VCaP (cell line): ENCODE results near the gene ZDHHC11.

ENCODE experiments used
- H3K27ac ChIP-seq: fragments of 450-650 bp; 2 replicates; pipeline ENCODE4 v1.5.1; 2017
- TF ChIP-seq, protein P1 (sequence below): fragments of 450-650 bp; conservative IDR thresholded peaks from 2 replicates; pipeline ENCODE4 v1.5.1; 2017; ENCODE audit warnings: mild to moderate bottlenecking, moderate library complexity

ZDHHC11 gene

DNA sequence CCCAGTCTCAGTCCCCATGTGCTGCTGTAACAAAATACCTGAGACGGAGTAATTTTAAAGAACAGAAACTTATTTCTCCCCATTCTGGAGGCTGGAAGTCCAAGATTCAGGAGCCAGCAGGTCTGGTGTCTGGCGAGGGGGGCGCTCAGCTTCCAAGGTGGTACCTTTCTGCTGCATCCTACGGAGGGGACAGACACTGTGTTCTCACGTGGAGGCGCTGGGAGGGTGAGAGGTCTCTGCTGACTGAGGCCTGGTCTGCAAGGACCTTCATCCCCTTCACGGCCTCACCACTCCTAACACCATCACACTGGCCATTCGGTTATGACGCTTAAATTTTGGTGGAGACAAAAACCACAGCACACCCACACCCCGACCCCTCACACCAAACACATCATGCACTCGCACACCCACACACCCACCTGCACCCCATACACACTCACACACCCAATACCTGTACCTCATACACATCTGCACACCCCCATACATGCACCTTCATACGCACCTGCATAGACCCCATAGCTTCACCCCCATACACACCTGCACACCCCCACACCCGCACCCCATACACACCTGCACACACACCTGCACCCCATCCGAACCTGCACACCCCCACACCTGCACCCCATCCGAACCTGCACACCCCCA, 9.8 kb upstream of the ZDHHC11 start:
- TF ChIP-seq, protein P1, sequence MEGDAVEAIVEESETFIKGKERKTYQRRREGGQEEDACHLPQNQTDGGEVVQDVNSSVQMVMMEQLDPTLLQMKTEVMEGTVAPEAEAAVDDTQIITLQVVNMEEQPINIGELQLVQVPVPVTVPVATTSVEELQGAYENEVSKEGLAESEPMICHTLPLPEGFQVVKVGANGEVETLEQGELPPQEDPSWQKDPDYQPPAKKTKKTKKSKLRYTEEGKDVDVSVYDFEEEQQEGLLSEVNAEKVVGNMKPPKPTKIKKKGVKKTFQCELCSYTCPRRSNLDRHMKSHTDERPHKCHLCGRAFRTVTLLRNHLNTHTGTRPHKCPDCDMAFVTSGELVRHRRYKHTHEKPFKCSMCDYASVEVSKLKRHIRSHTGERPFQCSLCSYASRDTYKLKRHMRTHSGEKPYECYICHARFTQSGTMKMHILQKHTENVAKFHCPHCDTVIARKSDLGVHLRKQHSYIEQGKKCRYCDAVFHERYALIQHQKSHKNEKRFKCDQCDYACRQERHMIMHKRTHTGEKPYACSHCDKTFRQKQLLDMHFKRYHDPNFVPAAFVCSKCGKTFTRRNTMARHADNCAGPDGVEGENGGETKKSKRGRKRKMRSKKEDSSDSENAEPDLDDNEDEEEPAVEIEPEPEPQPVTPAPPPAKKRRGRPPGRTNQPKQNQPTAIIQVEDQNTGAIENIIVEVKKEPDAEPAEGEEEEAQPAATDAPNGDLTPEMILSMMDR, result no peak
- no peak overlapping the region for H3K27ac ChIP-seq

DNA sequence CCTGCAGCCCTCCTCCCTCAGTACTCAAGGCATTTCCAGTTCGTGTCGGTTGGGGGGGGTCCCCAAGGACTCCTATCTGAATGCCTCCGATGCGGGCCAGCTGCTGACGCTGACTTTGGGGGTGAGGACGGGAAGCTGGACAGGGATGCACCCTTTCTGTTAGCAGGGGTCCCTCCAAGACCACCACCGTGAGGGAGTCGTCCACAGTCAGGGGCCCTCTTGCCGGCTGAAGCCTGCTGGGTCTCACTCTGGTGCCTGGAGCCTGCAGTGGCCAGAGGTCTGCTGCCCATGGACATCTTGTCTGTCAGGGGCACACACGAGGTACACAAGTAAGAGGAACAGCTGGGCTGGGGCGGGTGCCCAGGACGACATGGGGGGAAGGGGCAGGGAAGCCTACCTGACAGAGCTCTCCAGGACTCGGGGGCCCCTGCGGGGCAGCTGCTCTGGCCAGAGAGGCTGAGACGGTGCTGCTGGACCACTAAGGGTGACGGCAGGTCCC, 9.1 kb upstream of the ZDHHC11 start:
- TF ChIP-seq, protein P1, result no peak
- no peak overlapping the region for H3K27ac ChIP-seq

DNA sequence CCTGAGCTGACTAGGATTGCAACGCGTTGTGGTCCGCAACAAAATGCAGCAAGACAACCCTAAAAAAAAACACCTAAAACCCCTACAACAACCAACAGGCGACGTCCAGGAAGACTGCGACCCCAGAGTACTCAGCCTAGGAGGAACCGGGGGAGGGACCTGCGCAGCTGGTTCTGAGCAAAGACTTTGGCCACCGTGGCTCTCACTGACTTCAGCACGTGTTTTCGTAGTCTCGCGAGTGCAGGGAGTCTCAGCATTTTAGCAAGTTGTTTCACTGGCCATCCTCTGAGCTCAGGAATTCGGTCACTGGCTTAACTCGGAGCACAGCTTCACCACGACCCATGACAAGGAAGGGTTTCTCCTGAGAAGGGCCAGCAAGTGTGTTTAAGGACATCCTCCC, 8.6 kb upstream of the ZDHHC11 start:
- H3K27ac ChIP-seq, result no peak overlapping the region
- TF ChIP-seq, protein P1, result no peak

DNA sequence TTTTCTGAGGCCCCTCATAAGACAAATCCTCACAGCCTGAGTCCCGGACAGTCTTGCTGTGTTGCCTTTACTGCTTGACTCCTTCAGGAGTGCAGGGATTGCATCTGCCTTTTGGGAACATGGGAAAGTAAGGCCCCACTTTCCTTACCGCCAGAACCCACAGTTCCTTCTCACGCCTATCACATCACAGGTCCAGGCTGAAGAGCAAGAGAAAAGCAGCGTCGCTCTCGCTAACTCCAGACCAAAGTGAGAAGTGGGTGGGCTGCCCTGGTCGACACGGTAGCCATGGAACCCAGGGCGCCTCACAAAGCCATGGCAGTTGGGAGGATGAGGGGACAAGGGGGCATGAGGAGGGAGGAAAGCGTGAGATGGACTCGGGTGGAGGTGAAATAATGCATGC, 7.9 kb upstream of the ZDHHC11 start:
- TF ChIP-seq, protein P1, result no peak
- H3K27ac ChIP-seq, result no peak overlapping the region

DNA sequence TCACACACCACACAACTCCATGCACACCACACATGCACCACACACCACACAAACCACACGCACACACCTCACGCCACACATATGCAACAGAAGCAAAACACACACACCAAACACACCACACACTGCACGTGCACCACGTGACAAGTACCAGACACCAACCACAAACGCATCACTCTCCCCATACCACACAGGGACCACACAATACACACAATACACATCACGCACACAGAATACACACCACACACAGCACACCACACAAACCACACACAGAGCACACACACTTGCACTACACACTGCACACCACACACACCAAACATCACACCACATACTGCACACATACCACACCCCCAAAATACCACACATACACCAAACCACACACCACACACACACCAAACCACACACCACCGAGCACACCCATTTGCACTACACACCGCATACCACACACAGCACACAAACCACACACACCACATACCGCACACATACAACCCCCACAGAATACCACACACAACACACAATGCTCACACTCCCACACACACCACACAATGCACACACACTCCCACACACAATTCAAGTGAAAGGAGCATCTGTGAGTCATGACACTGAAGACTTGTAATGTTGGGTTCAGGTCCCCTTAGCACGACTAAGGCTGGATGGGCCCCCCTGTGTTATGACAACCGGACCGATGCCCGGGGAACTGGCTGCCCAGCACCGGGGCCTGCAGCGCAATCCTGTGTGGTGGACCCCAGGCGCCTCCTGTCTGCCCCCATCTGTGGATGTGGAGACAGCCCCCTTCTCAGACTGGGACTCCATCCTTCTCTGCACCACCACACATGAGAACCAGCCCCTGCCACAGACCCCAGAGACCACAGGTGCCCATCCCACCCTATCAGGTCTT, 6.0 kb upstream of the ZDHHC11 start:
- TF ChIP-seq, protein P1, result no peak
- no peak overlapping the region for H3K27ac ChIP-seq

DNA sequence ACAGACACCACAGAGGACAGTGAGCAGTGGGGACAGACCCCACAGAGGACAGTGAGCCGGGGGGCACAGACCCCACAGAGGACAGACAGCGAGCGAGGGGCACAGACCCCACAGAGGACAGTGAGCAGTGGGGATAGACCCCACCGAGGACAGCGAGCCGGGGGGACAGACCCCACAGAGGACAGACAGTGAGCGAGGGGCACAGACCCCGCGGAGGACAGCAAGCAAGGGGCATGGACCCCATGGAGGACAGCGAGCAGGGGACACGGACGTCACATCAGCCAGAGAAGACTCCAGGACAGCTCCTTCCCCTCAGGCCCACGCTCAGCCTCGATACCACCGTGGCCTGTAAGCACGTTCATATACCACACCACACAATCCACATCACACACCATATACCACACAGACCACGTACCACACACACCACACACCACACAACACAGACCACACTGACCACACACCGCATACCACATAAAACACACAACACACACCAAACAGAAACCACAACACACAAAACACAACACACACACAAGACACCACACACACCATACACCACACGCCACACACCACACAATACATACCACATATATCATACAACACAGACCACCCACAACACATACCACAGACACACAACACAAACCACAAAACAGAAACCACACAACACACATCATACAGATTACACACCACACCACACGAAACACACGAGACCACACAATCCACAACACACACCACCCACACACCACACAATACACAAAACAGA, 5.2 kb upstream of the ZDHHC11 start:
- no peak overlapping the region for H3K27ac ChIP-seq
- TF ChIP-seq, protein P1, result no peak
